Tibial artery (tissue), 4 donors: ENCODE results near the gene TIAM1.

Experiments
- DNase-seq, 2 donors: peaks; one replicate each; pipeline ENCODE4 v3.0.0-alpha.2; 2019
- H3K27ac ChIP-seq, 2 donors: fragments of 200-600 bp; sonication (generic) in 1 of 2; 1 replicate in 1 of 2; 2 replicates in 1 of 2; pipeline ENCODE4 v1.5.1; 2018 to 2019; ENCODE audit warnings: mild to moderate bottlenecking in 1 of 2
- H3K27me3 ChIP-seq, 2 donors: fragments of 200-600 bp; sonication (generic) in 1 of 2; one replicate each; pipeline versions ENCODE4 v1.5.1 to v1.6.0; 2016 to 2019
- H3K36me3 ChIP-seq, 3 donors: fragments of 200-600 bp; sonication (generic) in 2 of 3; one replicate each; pipeline ENCODE4 v1.5.1; 2016 to 2019; ENCODE audit warnings: mild to moderate bottlenecking in 2 of 3
- H3K4me1 ChIP-seq, 4 donors: fragments of 200-600 bp; sonication (generic) in 2 of 4; 1 replicate in 3 of 4; 2 replicates in 1 of 4; pipeline ENCODE4 v1.5.1; 2016 to 2019
- H3K4me3 ChIP-seq, 2 donors: fragments of 200-600 bp; sonication (generic) in 1 of 2; 1 replicate in 1 of 2; 2 replicates in 1 of 2; pipeline ENCODE4 v1.5.1; 2018 to 2019; ENCODE audit warnings: mild to moderate bottlenecking in 2 of 2
- H3K9me3 ChIP-seq, 3 donors: fragments of 200-600 bp; sonication (generic) in 1 of 3; one replicate each; pipeline ENCODE4 v1.5.1; 2016 to 2019
- CTCF ChIP-seq, 2 experiments: fragments of 200-600 bp in 1 of 2; fragments of 450-650 bp in 1 of 2; IDR thresholded peaks; one replicate each; pipeline ENCODE4 v1.5.1; 2017 to 2019; ENCODE audit warnings: antibody characterized with exemption in 2 of 2, mild to moderate bottlenecking in 1 of 2, moderate library complexity in 1 of 2
- intact Hi-C: fragments of 100-400 bp; cut with DNase I; formaldehyde crosslinking; loops from one replicate; pipeline ENCODE4 v1.15.0; 2023; ENCODE audit warnings: low total_unique reads

TIAM1 gene

DNA sequence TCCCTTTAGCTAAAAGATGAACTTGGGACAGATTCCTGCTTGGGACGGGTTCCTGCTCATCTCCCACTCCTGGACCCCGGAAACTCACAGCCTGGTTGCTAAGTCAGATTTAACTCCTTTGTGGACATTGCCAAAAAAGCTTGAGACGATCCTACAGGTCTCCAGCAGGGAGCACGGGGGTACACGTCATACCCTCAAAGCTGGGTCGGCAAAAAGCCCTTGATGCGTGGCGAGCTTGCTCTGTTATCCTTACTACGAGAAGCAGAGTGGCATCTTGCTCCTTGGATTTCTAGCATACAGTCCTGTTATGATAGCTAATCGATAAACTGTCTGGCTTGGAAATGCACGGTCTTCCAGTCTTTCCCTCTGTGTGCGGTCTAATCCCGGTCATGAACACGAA is 244.9 kb downstream of the TIAM1 start:
- no peak for DNase-seq
- H3K27ac ChIP-seq, result no peak overlapping the region
- H3K9me3 ChIP-seq, result no peaks in the 10 kb centered on the region
- no peak overlapping the region for H3K4me3 ChIP-seq
- intact Hi-C loops, result no loop called here
- peaks cover 0 to 7% of the 10 kb centered on the region in 2 donors for H3K27me3 ChIP-seq
- no peak for TF ChIP-seq CTCF (IDR thresholded peaks at IDR 0.05)
- no peaks in the 10 kb centered on the region for H3K4me1 ChIP-seq
- H3K36me3 ChIP-seq, result no peaks in the 10 kb centered on the region

- Histone ChIP-seq H3K4me3 (no peak overlapping the region), H3K36me3 (no peaks in the 10 kb centered on the region), H3K27me3 (peaks cover 0 to 7% of the 10 kb centered on the region in 2 donors), H3K9me3 (no peaks in the 10 kb centered on the region), H3K4me1 (no peaks in the 10 kb centered on the region), H3K27ac (no peak overlapping the region)
- TF ChIP-seq CTCF (IDR thresholded peaks at IDR 0.05), result peak; percentile 60 to 67
- peak; percentile 63 to 75 for DNase-seq
- intact Hi-C loops, result no loop called here
Observed at GRCh38 chr21:31098576-31099005, 245.5 kb downstream of the TIAM1 start.

- H3K27ac ChIP-seq, result no peak overlapping the region
Observed at GRCh38 chr21:31092832-31093625, 251.0 kb downstream of the TIAM1 start.

GRCh38 chr21:31090376-31090775 is 253.7 kb downstream of the TIAM1 start:
- no peak for TF ChIP-seq CTCF (IDR thresholded peaks at IDR 0.05)
- Histone ChIP-seq H3K4me1 (no peaks in the 10 kb centered on the region), H3K27ac (no peak overlapping the region), H3K36me3 (no peaks in the 10 kb centered on the region), H3K9me3 (no peaks in the 10 kb centered on the region), H3K27me3 (no peaks in the 10 kb centered on the region), H3K4me3 (no peak overlapping the region)
- no peak for DNase-seq
- intact Hi-C loops, result no loop called here

More at GRCh38 chr21:31092832-31093625, 251.0 kb downstream of the TIAM1 start:
- H3K9me3 ChIP-seq, result no peaks in the 10 kb centered on the region
- H3K4me1 ChIP-seq, result no peaks in the 10 kb centered on the region
- H3K36me3 ChIP-seq, result no peaks in the 10 kb centered on the region
- intact Hi-C loops, result no loop called here
- TF ChIP-seq CTCF (IDR thresholded peaks at IDR 0.05), result no peak
- H3K27me3 ChIP-seq, result no peaks in the 10 kb centered on the region
- no peak for DNase-seq
- no peak overlapping the region for H3K4me3 ChIP-seq

- no peak overlapping the region for H3K4me3 ChIP-seq
- intact Hi-C loops, result no loop called here
- no peak for TF ChIP-seq CTCF (IDR thresholded peaks at IDR 0.05)
- no peak for DNase-seq
- no peak overlapping the region for H3K27ac ChIP-seq
- no peaks in the 10 kb centered on the region for H3K27me3 ChIP-seq
- H3K36me3 ChIP-seq, result no peaks in the 10 kb centered on the region
- no peaks in the 10 kb centered on the region for H3K4me1 ChIP-seq
- H3K9me3 ChIP-seq, result no peaks in the 10 kb centered on the region
Observed at GRCh38 chr21:31088474-31088751, 255.6 kb downstream of the TIAM1 start.
